ENCODE measurements around the gene CTDSP2. TPM values are rescaled to one million over a fixed set of nuclear protein-coding genes. Genes with fewer than 3 reads are reported as not detected.
A peak's percentile ranks its signal among the peaks of the same experiment; 100 is the strongest.

CTDSP2 gene
- total and polyA plus RNA-seq, 2 of the 8 experiments (the other 6 are each of a cell fraction or from before 2014, with no cell fraction given), result 71.3 to 91.7 TPM

MicroRNA genes within 50 kb of the gene (microRNA counts, 767-probe panel; counts per million panel counts)
- microRNA hsa-miR-26a-5p, result 879 counts per million, percentile 95 among the panel's probes with 10 or more counts

Small RNA genes within 50 kb of the gene (microRNA-seq; reads per million reads assigned to microRNA genes)
- 11.3 to 14.6 reads per million in 2 experiments for gene MIR26A2 (ENCODE audit: borderline microRNAs expressed in 2 of 2, borderline number of aligned reads in 2 of 2, borderline replicate concordance in 1 of 2)

Small RNA genes within 50 kb of the gene (small RNA-seq; reads per million reads assigned to genes)
- 27.4 reads per million, percentile 94 among the genes with 10 or more reads in this experiment for gene MIR26A2 (ENCODE audit: insufficient read depth)
- not detected for gene RNU6-1083P (ENCODE audit: insufficient read depth)

Other genes starting within 250 kb of the CTDSP2 start
- gene DTX3, start 241.9 kb downstream of the CTDSP2 start, total RNA-seq (2021; fragmentation: NEBNext Ultra II Directional; extraction: Animal tissue kit (Norgen Biotek cat#: 25700)), result 41.8 and 43.4 TPM in 2 replicates
- gene DTX3, start 241.9 kb downstream of the CTDSP2 start, polyA plus RNA-seq (2011; rRNA removed), result 92.5 and 126 TPM in 2 replicates
- gene ARHGEF25, start 235.3 kb downstream of the CTDSP2 start, total RNA-seq (2021; fragmentation: NEBNext Ultra II Directional; extraction: Animal tissue kit (Norgen Biotek cat#: 25700)), result 5.9 and 6.4 TPM in 2 replicates
- gene ARHGEF25, start 235.3 kb downstream of the CTDSP2 start, polyA plus RNA-seq (2011; rRNA removed), result 8.6 and 8.8 TPM in 2 replicates
- gene B4GALNT1, start 213.5 kb downstream of the CTDSP2 start, total RNA-seq (2021; fragmentation: NEBNext Ultra II Directional; extraction: Animal tissue kit (Norgen Biotek cat#: 25700)), result 1.4 and 1.5 TPM in 2 replicates
- gene B4GALNT1, start 213.5 kb downstream of the CTDSP2 start, polyA plus RNA-seq (2011; rRNA removed), result 2.2 and 2.3 TPM in 2 replicates
- gene OS9, start 152.6 kb downstream of the CTDSP2 start, total RNA-seq (2021; fragmentation: NEBNext Ultra II Directional; extraction: Animal tissue kit (Norgen Biotek cat#: 25700)), result 71.0 and 74.3 TPM in 2 replicates
- gene OS9, start 152.6 kb downstream of the CTDSP2 start, polyA plus RNA-seq (2011; rRNA removed), result 108 and 146 TPM in 2 replicates
- 1.5 and 1.7 TPM in 2 replicates for gene AGAP2, start 108.0 kb downstream of the CTDSP2 start, total RNA-seq (2021; fragmentation: NEBNext Ultra II Directional; extraction: Animal tissue kit (Norgen Biotek cat#: 25700))
- gene AGAP2, start 108.0 kb downstream of the CTDSP2 start, polyA plus RNA-seq (2011; rRNA removed), result 1.5 and 1.8 TPM in 2 replicates
- gene TSPAN31, start 101.7 kb downstream of the CTDSP2 start, total RNA-seq (2021; fragmentation: NEBNext Ultra II Directional; extraction: Animal tissue kit (Norgen Biotek cat#: 25700)), result 15.2 and 15.8 TPM in 2 replicates
- gene TSPAN31, start 101.7 kb downstream of the CTDSP2 start, polyA plus RNA-seq (2011; rRNA removed), result 23.3 and 31.4 TPM in 2 replicates
- 174 and 180 TPM in 2 replicates for gene CDK4, start 94.4 kb downstream of the CTDSP2 start, total RNA-seq (2021; fragmentation: NEBNext Ultra II Directional; extraction: Animal tissue kit (Norgen Biotek cat#: 25700))
- gene CDK4, start 94.4 kb downstream of the CTDSP2 start, polyA plus RNA-seq (2011; rRNA removed), result 311 and 368 TPM in 2 replicates
- 6.1 and 6.4 TPM in 2 replicates for gene MARCHF9, start 91.6 kb downstream of the CTDSP2 start, total RNA-seq (2021; fragmentation: NEBNext Ultra II Directional; extraction: Animal tissue kit (Norgen Biotek cat#: 25700))
- gene MARCHF9, start 91.6 kb downstream of the CTDSP2 start, polyA plus RNA-seq (2011; rRNA removed), result 6.6 and 7.8 TPM in 2 replicates
- 2.3 and 3.3 TPM in 2 replicates for gene CYP27B1, start 79.7 kb downstream of the CTDSP2 start, total RNA-seq (2021; fragmentation: NEBNext Ultra II Directional; extraction: Animal tissue kit (Norgen Biotek cat#: 25700))
- 2.6 and 2.9 TPM in 2 replicates for gene CYP27B1, start 79.7 kb downstream of the CTDSP2 start, polyA plus RNA-seq (2011; rRNA removed)
- 41.9 and 46.0 TPM in 2 replicates for gene METTL1, start 74.6 kb downstream of the CTDSP2 start, total RNA-seq (2021; fragmentation: NEBNext Ultra II Directional; extraction: Animal tissue kit (Norgen Biotek cat#: 25700))
- 37.9 and 40.5 TPM in 2 replicates for gene METTL1, start 74.6 kb downstream of the CTDSP2 start, polyA plus RNA-seq (2011; rRNA removed)
- gene EEF1AKMT3, start 74.1 kb downstream of the CTDSP2 start, total RNA-seq (2021; fragmentation: NEBNext Ultra II Directional; extraction: Animal tissue kit (Norgen Biotek cat#: 25700)), result 3.1 and 3.8 TPM in 2 replicates
- gene EEF1AKMT3, start 74.1 kb downstream of the CTDSP2 start, polyA plus RNA-seq (2011; rRNA removed), result 3.6 and 4.4 TPM in 2 replicates
- gene TSFM, start 63.9 kb downstream of the CTDSP2 start, total RNA-seq (2021; fragmentation: NEBNext Ultra II Directional; extraction: Animal tissue kit (Norgen Biotek cat#: 25700)), result 47.9 and 49.8 TPM in 2 replicates
- 17.4 and 21.5 TPM in 2 replicates for gene TSFM, start 63.9 kb downstream of the CTDSP2 start, polyA plus RNA-seq (2011; rRNA removed)
- gene AVIL, start 28.0 kb downstream of the CTDSP2 start, total RNA-seq (2021; fragmentation: NEBNext Ultra II Directional; extraction: Animal tissue kit (Norgen Biotek cat#: 25700)), result 0.39 and 1.1 TPM in 2 replicates
- 0.06 and 0.11 TPM in 2 replicates for gene AVIL, start 28.0 kb downstream of the CTDSP2 start, polyA plus RNA-seq (2011; rRNA removed)
- gene ATP23, start 94.8 kb upstream of the CTDSP2 start, total RNA-seq (2021; fragmentation: NEBNext Ultra II Directional; extraction: Animal tissue kit (Norgen Biotek cat#: 25700)), result 6.7 and 10.2 TPM in 2 replicates
- 12.1 and 13.5 TPM in 2 replicates for gene ATP23, start 94.8 kb upstream of the CTDSP2 start, polyA plus RNA-seq (2011; rRNA removed)

Measured in H1 (cell line).